Body of pancreas (tissue), 4 donors: ENCODE measurements around the gene CCDC158. TPM values are rescaled to one million over a fixed set of nuclear protein-coding genes. Genes with fewer than 3 reads are reported as not detected.

ENCODE experiments used
- ATAC-seq: fragments of 150-250 bp; one replicate; pipeline ENCODE4 v1.9.1; 2016
- DNase-seq, 4 donors: peaks; one replicate each; pipeline ENCODE4 v3.0.0-alpha.2; 2019
- H3K27ac ChIP-seq, 4 donors: fragments of 200-600 bp; sonication (generic); 1 replicate in 3 of 4; 2 replicates in 1 of 4; pipeline versions ENCODE4 v1.5.1 to v1.6.1; 2016 to 2019; ENCODE audit warnings: mild to moderate bottlenecking in 1 of 4, mixed read lengths in 1 of 4, moderate library complexity in 1 of 4
- H3K27me3 ChIP-seq, 2 donors: fragments of 200-600 bp; sonication (generic); one replicate each; pipeline ENCODE4 v1.6.0; 2016; ENCODE audit warnings: mild to moderate bottlenecking in 1 of 2
- H3K36me3 ChIP-seq, 2 donors: fragments of 200-600 bp; sonication (generic); replicated peaks in 1 of 2; 2 replicates each; pipeline ENCODE4 v1.5.1; 2016; ENCODE audit warnings: low read depth in 2 of 2; ENCODE audit not compliant: insufficient read depth in 1 of 2
- H3K4me1 ChIP-seq: fragments of 200-600 bp; sonication (generic); one replicate; pipeline ENCODE4 v1.6.0; 2016
- H3K4me3 ChIP-seq, 2 donors: fragments of 200-600 bp; sonication (generic); 1 replicate in 1 of 2; 2 replicates in 1 of 2; pipeline ENCODE4 v1.5.1; 2016 to 2019
- H3K9me3 ChIP-seq, 3 donors: fragments of 200-600 bp; sonication (generic); 1 replicate in 2 of 3; 2 replicates in 1 of 3; pipeline ENCODE4 v1.5.1; 2016
- CTCF ChIP-seq, 7 experiments: fragments of 450-650 bp in 4 of 7; fragments of 200-600 bp in 3 of 7; sonication (generic) in 3 of 7; IDR thresholded peaks; one replicate each; pipeline ENCODE4 v1.5.1; 2016 to 2019; ENCODE audit warnings: antibody characterized with exemption in 7 of 7
- POLR2A ChIP-seq, 3 donors: fragments of 450-650 bp; IDR thresholded peaks; one replicate each; pipeline ENCODE4 v1.6.1; 2016; ENCODE audit warnings: antibody characterized with exemption in 3 of 3, mild to moderate bottlenecking in 2 of 3
- WGBS, 2 donors: methylation state at CpG; one replicate each; pipeline ENCODE4 v1.1.5; 2017; 5-methylcytosine and 5-hydroxymethylcytosine counted together
- intact Hi-C: fragments of 100-400 bp; cut with DNase I; formaldehyde crosslinking; loops from one replicate; pipeline ENCODE4 v1.15.1; 2023
- total RNA-seq, 2 donors: library from RNA; depleted of rRNA; stranded (reverse); fragments of >200 nt; gene quantifications; one replicate each; pipeline ENCODE4 v1.1.0, GENCODE V29; 2016

Gene CCDC158
- total RNA-seq, 2 donors from 2014 or later: 0.99 to 1.3 TPM

GRCh38 chr4:76309939-76310550 is 110.9 kb downstream of the CCDC158 start:
- TF ChIP-seq POLR2A (IDR thresholded peaks at IDR 0.05) (no peak), CTCF (IDR thresholded peaks at IDR 0.05) (no peak)
- Histone ChIP-seq H3K27ac (no peak overlapping the region), H3K4me1 (peaks cover 25% of the 10 kb centered on the region), H3K27me3 (no peaks in the 10 kb centered on the region), H3K9me3 (no peaks in the 10 kb centered on the region), H3K4me3 (no peak overlapping the region), H3K36me3 (no peaks in the 10 kb centered on the region)
- intact Hi-C loops: no loop called here
- 85 to 86% methylated on average over 3 of the region's 3 CpGs for WGBS, 2 donors
- ATAC-seq (no peak), DNase-seq (no peak)

- DNase-seq (peak; percentile 46 to 66 (median 56)), ATAC-seq (no peak)
These were observed 112.4 kb downstream of the CCDC158 start for GRCh38 chr4:76308548-76308947.

GRCh38 chr4:76307660-76308014 is 113.3 kb downstream of the CCDC158 start:
- no peak for ATAC-seq
- intact Hi-C loops: no loop called here

More at GRCh38 chr4:76308548-76308947, 112.4 kb downstream of the CCDC158 start:
- H3K9me3 ChIP-seq: no peaks in the 10 kb centered on the region
- TF ChIP-seq POLR2A (IDR thresholded peaks at IDR 0.05) (no peak), CTCF (IDR thresholded peaks at IDR 0.05) (no peak)
- intact Hi-C loops: no loop called here
- 30 to 37% methylated on average over 6 of the region's 6 CpGs for WGBS, 2 donors
- peaks cover 32% of the 10 kb centered on the region for H3K4me1 ChIP-seq
- no peaks in the 10 kb centered on the region for H3K36me3 ChIP-seq
- no peaks in the 10 kb centered on the region for H3K27me3 ChIP-seq
- peak overlapping the region in 1 of 4 donors; percentile 31 for H3K27ac ChIP-seq
- no peak overlapping the region for H3K4me3 ChIP-seq

GRCh38 chr4:76306882-76307659 is 113.9 kb downstream of the CCDC158 start:
- peak; percentile 59 to 74 (median 65) for DNase-seq
- no peaks in the 10 kb centered on the region for H3K27me3 ChIP-seq
- peak; percentile 58 for ATAC-seq
- peak overlapping the region; percentile 46 to 52 for H3K4me3 ChIP-seq
- intact Hi-C loops: no loop called here
- no peaks in the 10 kb centered on the region for H3K9me3 ChIP-seq
- peak overlapping the region; percentile 79 to 94 (median 90) for H3K27ac ChIP-seq
- peaks cover 39% of the 10 kb centered on the region for H3K4me1 ChIP-seq
- 1 to 30% methylated on average over 2 to 37 of the region's 37 CpGs for WGBS, 2 donors
- TF ChIP-seq CTCF (IDR thresholded peaks at IDR 0.05) (peak; percentile 27 to 48 (median 37)), POLR2A (IDR thresholded peaks at IDR 0.05) (no peak)
- H3K36me3 ChIP-seq: no peaks in the 10 kb centered on the region

More at GRCh38 chr4:76307660-76308014, 113.3 kb downstream of the CCDC158 start:
- Histone ChIP-seq H3K4me3 (peak overlapping the region in 1 of 2 donors; percentile 52), H3K4me1 (peaks cover 35% of the 10 kb centered on the region), H3K27me3 (no peaks in the 10 kb centered on the region), H3K36me3 (no peaks in the 10 kb centered on the region), H3K9me3 (no peaks in the 10 kb centered on the region), H3K27ac (peak overlapping the region in 3 of 4 donors; percentile 89 to 94 (median 91))
- 23% methylated on average over 3 to 4 of the region's 4 CpGs for WGBS, 2 donors
- peak; percentile 34 to 61 (median 43) for DNase-seq
- TF ChIP-seq POLR2A (IDR thresholded peaks at IDR 0.05): no peak
- TF ChIP-seq CTCF (IDR thresholded peaks at IDR 0.05): no peak
